Activated T-cell treated with anti-CD3 and anti-CD28 coated beads, Interleukin-2, amount 50 U/mL, for 48 hours (primary cell): ENCODE measurements around the gene GLIPR1L2.
A peak's percentile ranks its signal among the peaks of the same experiment; 100 is the strongest.
"Not testable (repeated sequence)": the region's sequence is repeated elsewhere in the genome, so short reads cannot be mapped to it uniquely, and the experiment has no call there.

ENCODE experiments used
- DNase-seq, 2 experiments: peaks; one replicate each; pipeline ENCODE4 v3.0.0-alpha.2; 2020

GLIPR1L2 gene

DNA sequence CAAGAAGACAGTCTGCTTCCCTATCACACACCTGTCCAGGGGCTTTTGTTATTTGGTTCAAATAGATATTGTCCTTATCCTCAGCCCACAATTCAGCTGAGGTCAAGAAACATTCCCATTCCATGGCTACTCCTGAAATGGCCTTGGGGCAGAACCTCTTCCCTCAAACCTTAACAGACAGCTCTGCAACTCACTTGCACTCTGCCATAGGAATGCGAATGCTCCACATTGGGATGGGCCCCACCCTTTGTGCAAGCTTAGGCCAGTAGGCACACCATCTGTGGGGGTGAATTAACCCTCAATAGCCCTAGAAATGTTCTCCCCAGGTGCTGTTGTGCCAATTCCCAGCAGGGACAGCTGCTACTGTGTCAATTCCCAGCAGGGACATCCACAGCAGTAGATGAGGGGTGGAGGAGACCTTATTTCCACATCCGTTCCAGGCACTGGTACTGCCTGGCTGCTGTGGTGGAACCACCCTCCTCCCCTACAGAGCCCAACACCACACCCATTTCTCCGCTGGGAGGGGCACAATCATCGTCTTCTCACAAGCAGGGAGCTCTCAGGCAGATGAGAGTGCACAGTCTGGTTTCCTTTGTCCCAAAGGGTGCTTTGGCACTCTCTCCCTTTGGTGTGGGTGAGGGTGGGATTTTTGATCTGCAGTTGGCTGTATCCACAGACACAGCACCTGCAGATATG is 47.3 kb downstream of the GLIPR1L2 start:
- no peak for DNase-seq

DNA sequence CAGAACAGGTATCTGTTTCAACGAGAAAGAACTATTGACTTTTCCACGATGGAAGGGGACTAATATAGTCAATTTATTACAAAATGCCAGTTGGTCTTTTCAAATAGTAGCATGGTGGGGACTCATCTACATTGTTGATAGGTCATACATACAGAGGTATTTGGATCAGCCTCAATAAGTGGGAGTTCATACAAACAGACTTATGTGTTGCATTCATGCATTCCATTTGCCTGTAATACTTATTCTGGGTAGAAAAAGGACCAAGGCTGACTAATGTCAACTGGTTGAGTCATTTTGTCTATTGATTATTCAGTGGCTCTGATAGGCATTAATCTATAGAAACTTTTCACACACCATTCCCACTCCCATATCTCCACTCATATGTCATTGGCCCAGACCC is 48.2 kb downstream of the GLIPR1L2 start:
- DNase-seq, result no peak

DNA sequence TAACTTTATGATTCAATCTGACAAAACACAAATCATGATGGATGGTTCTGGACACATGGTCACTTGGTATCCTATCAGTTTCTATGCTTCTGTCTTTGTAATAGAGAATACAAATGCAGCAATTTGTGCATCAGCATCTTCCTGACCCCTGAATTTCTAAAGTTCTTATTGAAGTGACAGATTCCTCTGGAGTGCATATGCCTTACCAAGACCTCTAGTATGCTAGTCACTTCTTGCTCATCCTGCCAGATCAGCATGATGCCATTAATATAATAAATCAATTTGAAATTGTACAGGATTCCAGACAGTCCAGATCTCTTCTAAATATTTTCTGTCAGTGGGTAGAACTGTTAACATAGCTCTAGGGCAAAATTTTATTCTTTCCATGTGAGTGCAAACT is 49.0 kb downstream of the GLIPR1L2 start:
- DNase-seq, result no peak

DNA sequence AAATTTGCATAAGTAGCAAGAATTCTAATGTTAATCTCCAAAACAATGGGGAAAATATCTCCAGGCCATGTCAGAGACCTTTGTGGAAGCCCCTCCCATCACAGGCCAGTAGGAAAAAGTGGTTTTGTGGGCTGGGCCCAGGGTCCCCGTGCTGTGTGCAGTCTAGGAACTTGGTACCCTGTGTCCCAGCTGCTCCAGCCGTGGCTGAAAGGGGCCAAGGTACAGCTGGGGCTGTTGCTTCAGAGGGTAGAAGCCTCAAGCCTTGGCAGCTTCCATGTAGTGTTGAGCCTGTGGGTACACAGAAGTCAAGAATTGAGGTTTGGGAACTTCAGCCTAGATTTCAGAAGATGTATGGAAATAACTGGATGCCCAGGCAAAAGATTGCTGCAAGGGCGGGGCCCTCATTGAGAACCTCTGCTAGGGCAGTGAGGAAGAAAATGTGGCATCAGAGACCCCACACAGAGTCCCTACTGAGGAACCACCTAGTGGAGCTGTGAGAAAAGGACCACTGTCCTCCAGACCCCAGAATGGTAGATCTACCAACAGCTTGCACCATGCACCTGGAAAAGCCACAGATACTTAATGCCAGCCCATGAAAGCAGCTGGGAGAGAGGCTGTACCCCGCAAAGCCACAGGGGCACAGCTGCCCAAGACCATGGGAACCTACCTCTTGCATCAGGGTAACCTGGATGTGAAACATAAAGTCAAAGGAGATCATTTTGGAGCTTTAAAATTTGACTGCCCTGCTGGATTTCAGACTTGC is 51.0 kb downstream of the GLIPR1L2 start:
- not testable (repeated sequence) for DNase-seq

DNA sequence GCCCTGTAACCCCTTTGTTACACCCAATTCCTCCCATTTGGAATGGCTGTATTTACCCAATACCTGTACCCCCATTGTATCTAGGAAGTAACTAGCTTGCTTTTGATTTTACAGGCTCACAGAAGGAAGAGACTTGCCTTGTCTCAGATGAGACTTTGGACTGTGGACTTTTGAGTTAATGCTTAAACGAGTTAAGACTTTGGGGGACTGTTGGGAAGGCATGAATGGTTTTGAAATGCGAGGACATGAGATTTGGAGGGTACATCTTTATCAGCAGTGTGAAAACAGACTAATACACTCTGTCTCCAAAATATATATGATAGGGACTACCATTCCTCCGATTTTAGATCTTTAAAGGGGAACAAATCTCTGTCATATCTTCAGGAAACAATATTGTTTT is 51.6 kb downstream of the GLIPR1L2 start:
- not testable (repeated sequence) for DNase-seq

DNA sequence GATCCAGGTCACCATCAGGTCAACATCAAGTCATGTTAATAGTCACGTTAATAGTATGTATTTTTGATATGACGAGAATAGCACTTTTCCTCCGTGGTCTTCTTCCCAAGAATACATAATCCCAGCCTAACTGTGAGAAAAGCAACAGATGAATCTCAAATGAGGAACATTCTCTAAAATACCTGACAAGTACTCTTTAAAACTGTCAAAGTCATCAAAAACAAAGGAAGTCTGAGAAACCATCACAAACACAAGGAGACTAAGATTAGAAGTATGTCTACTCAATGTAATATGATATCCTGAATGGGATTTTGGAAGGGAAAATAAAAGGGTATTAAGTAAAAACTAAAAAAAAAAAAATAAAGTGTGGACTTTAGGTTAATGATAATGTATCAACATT is 52.8 kb downstream of the GLIPR1L2 start:
- no peak for DNase-seq

DNA sequence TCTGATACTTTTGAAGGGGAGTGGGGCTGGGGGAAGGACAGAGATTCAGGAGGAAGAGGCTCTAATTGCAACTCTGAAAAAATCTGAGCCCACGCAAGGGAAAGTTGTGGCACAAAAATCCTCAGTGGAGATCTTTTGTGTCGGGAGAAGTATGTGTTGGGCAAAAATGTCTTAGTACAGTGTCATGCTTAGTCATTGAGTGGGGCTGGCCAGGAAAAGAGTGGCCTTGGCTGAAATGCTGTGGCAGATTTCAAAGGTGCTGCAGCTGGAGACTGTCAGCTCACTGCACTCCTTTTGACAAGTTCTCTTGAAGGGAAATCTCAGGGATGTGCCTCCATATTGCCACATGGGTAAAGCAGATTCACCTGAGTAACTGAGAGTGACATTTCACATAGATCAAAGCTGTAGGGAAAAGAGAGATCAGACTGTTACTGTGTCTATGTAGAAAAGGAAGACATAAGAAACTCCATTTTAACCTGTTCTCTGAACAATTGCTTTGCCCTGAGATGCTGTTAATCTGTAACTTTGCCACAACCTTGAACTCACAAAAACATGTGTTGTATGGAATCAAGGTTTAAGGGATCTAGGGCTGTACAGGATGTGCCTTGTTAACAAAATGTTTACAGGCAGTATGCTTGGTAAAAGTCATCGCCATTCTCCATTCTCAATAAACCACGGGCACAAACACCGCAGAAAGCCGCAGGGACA is 53.7 kb downstream of the GLIPR1L2 start:
- DNase-seq, result no peak

DNA sequence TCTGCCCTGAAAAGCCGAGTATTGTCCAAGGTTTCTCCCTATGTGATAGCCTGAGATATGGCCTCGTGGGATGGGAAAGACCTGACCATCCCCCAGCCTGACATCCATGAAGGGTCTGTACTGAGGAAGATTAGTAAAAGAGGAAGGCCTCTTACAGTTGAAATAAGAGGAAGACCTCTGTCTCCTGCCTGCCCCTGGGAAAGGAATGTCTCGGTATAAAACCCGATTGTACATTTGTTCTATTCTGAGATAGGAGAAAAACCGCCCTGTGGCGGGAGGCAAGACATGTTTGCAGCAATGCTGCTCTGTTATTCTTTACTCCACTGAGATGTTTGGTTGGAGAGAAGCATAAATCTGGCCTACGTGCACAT is 54.2 kb downstream of the GLIPR1L2 start:
- DNase-seq, result not testable (repeated sequence)

DNA sequence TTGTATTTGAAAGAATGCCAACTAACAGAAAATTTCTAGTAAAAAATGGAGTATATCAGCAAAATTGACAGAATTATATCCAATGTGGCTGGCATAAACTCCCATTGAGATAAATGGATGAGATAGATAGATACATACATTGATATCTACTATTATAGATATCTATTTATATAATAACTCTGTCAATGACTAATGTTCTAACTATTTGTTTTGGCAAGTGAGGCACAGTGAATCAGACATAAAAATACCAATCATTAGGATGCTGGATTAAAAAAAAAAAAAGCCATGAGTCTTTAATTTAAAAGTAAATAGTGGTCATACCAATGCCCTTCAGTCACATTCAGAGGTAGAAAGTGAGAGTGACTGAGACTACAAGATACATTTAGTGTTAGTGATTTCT is 56.0 kb downstream of the GLIPR1L2 start:
- DNase-seq, result no peak

DNA sequence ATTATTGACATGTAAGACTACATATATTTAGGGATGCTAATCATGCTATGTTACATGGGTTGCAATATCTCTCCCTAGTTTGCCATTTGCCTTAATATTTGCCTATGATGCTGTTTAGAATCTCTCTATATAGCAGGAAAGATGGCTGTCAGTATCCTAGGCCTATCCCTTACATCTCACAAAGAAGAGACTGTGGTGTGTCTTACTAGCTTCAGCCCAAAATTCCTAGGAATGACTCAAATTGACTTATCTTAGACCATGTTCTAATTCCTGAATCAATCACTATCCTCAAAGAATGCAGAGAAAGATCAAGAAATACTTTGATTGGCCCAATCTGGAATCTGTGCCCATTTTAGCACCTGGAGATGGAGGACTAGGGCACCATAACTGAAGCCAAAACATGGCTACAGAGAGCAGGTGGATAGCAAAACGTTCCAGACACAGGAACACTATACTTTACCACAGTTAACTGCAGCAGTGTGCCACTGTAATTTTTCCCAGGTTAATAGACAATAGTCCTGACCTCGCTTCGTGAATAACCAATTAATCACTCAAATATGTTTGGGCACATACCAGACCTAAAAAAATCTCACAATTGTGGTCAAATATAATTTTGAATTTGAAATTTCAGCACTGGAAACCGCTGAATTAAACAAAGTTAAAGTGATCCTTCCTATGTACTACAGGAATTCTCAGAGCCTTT is 57.0 kb downstream of the GLIPR1L2 start:
- no peak for DNase-seq

DNA sequence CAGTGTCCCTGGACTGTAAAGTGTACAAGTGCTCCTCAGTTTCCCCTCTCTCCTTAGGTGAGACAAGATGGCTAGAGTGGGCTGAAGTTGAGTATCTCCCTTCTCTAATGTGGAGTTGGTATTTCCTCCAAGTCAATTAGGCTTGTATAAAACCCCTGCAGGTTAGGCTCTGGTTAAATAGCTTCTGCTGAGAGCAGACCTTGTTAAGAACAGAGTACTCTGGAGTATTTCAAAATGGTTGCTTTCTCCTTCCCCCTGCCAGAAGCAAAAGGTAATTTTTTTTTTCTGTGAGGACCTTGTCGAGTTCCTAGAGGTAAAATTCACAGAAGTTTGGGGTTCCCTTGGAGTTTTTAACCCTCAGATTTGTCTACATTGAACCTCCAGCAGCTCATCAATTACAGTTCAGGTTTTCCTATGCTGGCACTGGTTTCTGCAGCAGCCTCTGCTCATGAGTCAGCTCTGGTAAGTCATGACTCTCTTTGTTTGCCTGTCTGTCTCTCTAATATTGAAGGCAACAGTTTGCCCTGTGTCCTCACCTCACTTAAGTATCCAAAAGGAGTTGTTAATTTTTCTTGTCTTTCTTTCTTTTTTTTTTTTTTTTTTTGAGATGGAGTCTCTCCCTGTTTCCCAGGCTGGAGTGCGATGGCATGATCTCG is 61.9 kb downstream of the GLIPR1L2 start:
- DNase-seq, result no peak

DNA sequence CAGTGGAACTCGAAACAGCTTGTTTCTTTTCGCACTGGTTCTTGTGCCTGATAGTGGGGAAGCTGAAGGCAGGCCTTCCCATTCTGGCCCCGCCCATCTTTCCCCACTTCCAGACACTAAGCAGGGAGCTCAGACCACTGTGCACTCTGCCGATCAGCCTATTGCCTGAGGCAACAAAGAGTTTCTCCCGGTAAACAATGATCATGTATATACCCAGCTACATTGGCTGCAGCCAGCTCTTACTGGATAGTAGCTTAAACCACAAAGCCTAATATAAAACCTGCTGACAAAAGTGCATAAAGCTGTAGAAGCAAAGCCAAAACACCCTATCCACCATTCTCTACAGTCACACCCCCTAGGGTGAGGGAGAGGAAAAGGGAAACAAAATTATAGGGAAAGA is 65.0 kb downstream of the GLIPR1L2 start:
- DNase-seq, result no peak

DNA sequence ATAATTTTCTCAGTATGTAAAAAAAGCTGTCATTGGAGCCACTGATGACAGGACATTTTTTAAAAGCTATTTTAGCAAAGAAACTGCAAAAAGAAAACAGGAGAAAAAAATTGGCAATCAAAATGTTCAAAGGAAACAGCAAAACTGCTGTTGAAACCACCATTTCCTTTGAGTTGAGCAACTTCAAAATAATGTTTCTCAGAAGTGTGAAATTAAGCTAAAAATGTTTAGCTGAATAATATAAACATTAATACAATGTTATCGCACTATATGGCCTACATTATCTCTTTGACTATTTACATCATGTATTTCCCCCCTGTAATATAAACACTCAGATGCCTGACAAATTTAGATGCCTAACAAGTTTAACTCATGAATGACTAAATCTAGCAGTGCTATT is 66.3 kb downstream of the GLIPR1L2 start:
- no peak for DNase-seq

DNA sequence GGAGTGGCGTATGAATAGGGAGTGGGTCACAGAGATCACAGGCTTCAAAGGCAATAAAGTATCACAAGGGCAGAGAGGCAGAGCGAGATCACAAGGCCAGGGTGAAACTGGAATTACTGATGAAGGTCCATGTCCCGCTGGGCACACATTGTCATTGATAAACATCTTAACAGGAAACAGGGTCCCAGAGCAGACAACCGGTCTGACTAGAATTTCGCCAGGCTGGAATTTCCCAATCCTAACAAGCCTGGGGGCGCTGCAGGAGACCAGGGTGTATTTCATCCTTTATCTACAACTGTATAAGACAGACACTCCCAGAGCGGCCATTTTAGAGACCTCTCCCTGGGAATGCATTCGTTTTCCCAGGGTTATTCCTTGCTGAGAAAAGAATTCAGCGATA is 67.0 kb downstream of the GLIPR1L2 start:
- not testable (repeated sequence) for DNase-seq

DNA sequence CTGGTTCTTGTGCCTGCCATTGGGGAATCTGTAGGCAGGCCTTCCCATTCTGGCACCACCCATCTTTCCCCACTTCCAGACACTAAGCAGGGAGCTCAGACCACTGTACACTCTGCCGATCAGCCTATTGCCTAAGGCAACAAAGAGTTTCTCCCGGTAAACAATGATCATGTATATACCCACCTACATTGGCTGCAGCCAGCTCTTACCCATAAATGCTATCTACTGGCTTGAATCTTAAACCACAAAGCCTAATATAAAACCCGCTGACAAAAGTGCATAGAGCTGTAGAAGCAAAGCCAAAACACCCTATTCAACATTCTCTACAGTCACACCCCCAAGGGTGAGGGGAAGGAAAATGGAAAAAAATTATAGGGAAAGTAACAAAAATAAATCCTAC is 68.9 kb downstream of the GLIPR1L2 start:
- no peak for DNase-seq

DNA sequence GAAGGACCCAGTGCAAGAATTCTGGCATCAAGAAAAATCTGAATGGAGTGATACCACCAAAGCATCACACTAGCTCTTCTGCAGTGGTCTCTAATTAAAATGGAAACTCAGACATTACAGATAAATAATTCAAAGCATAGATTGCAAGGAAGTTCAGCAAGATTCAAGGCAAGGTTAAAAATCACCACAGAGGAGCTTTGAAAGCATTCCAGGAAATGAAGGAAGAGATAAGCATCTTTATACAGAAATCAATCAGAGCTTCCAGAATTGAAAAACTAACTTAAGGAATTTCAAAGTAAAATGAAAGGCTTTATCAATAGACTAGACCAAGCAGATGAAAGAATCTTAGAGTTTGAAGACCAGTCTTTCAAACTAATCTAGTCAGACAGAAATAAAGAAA is 69.3 kb downstream of the GLIPR1L2 start:
- DNase-seq, result no peak

DNA sequence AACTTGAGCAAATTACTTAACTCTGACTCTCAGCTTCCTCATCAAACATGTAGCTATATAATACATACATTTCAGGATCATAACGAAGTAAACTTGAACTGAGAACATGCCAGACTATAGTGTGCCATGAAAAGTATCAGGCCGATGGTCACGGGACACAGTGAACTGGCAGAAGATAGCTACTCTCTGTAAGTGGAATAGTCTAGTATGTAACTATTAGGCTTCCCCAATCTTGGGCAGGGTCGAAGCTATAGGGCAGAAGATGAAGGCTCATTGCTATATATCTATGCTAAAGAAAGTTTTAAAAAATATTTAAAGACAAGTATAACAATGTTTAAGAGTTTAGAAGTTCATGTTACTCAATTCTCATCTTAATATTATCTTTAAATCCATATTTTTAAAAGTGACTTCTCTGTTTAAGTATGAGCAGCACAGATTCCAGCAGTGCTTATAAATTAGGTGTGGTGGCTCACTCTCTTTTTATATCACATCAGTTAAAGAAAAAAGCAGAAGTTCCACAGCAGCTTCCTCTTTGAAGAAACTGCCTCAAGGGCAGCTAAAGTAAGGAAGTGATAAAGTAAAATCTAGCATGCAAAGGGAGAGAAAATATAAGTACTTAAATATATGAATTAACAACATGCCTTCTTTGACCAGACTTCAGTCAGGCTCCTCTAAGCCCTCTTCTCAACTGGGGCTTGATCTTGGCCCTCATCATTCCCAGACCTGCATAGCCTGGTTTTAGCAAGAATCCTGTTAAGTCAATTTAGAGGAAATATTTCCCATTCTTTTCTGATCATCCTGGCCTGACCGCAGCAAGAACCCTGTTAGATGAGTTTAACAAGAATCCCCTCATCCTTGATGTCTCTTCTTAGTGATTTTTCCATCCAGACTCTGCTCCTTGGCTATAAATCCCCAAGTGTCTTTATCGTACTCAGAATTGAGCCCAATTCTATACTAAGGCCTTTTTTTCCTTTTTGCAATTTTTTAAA is 81.3 kb downstream of the GLIPR1L2 start:
- DNase-seq, result no peak

DNA sequence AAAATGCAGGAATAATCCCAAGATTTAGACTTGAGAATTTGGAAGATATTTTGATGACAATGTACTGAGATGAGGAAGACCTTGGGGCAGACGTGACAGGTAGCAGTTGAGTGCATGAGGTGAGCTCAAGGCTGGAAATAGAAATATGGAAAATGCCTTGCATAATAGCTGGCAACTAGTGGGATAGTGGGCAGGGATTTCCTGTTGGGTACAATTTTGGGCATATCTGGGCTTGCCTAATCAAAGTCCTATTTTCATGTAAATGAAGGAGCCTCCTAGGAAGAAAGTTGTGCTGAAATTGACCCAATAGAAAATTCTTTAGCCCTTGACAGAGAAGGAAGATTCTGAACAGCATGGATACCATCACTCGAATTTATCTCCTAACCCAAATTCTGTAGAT is 83.2 kb downstream of the GLIPR1L2 start:
- no peak for DNase-seq

DNA sequence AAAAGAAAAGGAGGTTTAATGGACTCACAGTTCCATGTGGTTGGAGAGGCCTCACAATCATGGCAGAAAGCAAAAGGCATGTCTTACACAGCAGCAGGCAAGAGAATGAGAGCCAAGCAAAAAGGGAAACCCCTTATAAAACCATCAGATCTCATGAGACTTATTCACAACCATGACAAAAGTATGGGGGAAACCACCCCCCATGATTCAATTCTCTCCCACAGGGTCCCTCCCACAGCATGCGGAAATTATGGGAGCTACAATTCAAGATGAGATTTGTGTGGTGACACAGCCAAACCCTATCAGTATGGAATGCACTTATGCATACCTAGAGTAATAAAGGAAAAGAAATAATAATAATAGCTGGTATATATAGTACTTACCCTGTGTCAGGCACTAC is 85.2 kb downstream of the GLIPR1L2 start:
- DNase-seq, result peak; percentile 56 to 63

DNA sequence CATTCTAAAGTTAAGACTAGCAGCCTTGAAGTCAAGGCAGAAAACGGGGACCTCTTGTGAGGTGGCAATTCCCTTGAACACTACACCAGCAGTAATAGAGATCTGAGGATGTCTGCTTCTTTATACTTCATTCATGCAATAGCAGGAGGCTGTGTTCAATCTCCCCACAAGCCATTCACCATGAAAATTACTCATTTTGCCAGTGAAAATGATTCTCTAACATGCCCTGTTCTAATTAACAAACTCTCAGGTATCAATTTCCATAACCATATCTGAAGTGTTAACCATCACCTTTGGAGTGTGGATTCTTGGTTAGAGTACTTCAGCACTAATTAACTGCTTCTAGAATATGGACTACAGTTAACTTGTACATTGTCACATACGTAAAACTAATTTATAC is 86.2 kb downstream of the GLIPR1L2 start:
- DNase-seq, result no peak

DNA sequence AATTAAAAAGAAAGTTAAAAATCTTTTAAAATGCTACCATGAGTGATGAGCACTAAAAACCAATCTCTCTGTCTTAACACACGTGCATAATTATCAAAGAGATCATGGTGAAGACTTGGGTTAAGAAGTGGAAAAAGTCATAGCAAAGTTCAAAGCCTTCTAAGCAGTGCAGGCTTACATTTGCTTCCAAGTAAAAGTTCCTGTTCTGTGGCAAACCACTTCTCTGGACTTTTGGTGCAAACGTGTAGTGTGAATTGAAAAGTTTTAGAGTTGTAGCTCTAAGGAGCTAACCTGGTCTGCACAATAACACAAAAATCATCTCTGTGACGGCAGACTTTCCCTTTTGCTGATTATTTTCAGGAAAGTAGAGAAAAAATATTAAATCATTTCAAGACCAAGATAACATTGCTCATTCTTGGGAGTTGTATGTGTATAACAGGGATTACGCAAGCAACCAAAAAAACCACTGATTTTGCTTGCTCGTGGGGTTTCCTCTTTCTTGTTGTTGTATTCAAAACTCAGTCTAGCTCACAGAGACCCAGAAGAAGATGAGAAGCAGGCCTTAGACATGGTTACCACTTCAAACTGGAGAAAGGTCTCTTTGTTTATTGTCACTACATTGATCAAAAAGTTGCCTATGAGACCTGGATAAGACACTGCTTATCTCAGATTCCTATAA is 87.4 kb downstream of the GLIPR1L2 start:
- DNase-seq, result no peak
